GM12873 (cell line): ENCODE measurements around the gene CCDC50.

ENCODE experiments used
- CTCF ChIP-seq: IDR thresholded peaks from 2 replicates; pipeline ENCODE4 v1.5.1; 2012; ENCODE audit warnings: low read depth, mild to moderate bottlenecking, moderate library complexity, low read length, control low read depth; ENCODE audit not compliant: insufficient read depth; ENCODE audit errors: missing control alignments

The CCDC50 gene

GRCh38 chr3:191292243-191293015 is 36.8 kb upstream of the CCDC50 start:
- no peak for TF ChIP-seq CTCF

GRCh38 chr3:191294291-191294690 is 34.9 kb upstream of the CCDC50 start:
- TF ChIP-seq CTCF = no peak

- TF ChIP-seq CTCF = no peak
Observed at GRCh38 chr3:191296041-191296541, 33.1 kb upstream of the CCDC50 start.

GRCh38 chr3:191298846-191299245 is 30.3 kb upstream of the CCDC50 start:
- TF ChIP-seq CTCF = no peak

GRCh38 chr3:191300422-191300821 is 28.8 kb upstream of the CCDC50 start:
- no peak for TF ChIP-seq CTCF

GRCh38 chr3:191301017-191301416 is 28.2 kb upstream of the CCDC50 start:
- no peak for TF ChIP-seq CTCF

GRCh38 chr3:191301782-191302411 is 27.3 kb upstream of the CCDC50 start:
- TF ChIP-seq CTCF = no peak
